ENCODE measurements around the gene B3GNT2. TPM values are rescaled to one million over a fixed set of nuclear protein-coding genes. Genes with fewer than 3 reads are reported as not detected.

Gene B3GNT2
- total RNA-seq, 1 donor from 2014 or later, result 23.8 TPM

DNA sequence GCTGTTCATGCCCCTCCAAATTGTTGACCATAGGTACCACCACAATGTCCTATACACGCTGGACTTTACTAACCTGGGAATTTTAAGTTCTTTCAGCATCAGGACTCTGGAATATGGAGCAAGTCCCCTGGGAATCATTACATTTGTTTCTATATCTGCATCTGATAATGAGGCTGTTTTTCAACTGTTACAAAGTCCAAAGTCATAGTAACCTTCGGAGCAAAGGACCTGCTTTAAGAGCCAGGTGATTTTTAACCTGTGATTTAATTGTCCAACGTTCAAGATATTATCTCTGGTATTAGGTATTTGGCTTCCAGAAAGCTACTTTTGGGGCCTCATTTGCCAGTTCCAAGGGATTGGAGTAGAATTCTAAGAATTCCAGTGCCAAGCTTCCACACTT, 7.5 kb upstream of the B3GNT2 start:
- Histone ChIP-seq H3K4me2 (ENCODE audit: low read length) (no peak overlapping the region), H3K27me3 (ENCODE audit: insufficient read depth, low read length) (no peaks in the 10 kb centered on the region), H4K20me1 (ENCODE audit: insufficient read depth, low read length) (no peaks in the 10 kb centered on the region), H3K4me1 (ENCODE audit: insufficient read depth, low read length) (no peaks in the 10 kb centered on the region), H3K79me2 (ENCODE audit: insufficient read depth, low read length) (no peaks in the 10 kb centered on the region), H3K4me3 (ENCODE audit: insufficient read depth, low read depth, low read length) (no peak overlapping the region), H3K9me3 (ENCODE audit: insufficient read depth, low read depth, low read length) (no peaks in the 10 kb centered on the region), H2AFZ (ENCODE audit: low read depth, low read length) (no peak overlapping the region), H3K27ac (ENCODE audit: low read depth, low read length) (no peak overlapping the region), H3K9ac (ENCODE audit: low read length) (no peak overlapping the region), H3K36me3 (ENCODE audit: insufficient read depth, low read length) (no peaks in the 10 kb centered on the region)
- FAIRE-seq (no peak), DNase-seq (ENCODE audit: low read depth) (no peak)
- Mint-ChIP-seq H3K27ac (ENCODE audit: unreplicated experiment) (no peak overlapping the region), H3K9me3 (ENCODE audit: unreplicated experiment) (peaks cover 2% of the 10 kb centered on the region), H3K4me3 (ENCODE audit: unreplicated experiment) (no peak overlapping the region), H3K4me1 (ENCODE audit: low read depth, unreplicated experiment) (no peaks in the 10 kb centered on the region), H3K27me3 (ENCODE audit: low read depth, unreplicated experiment) (peaks cover 21% of the 10 kb centered on the region), H3K36me3 (ENCODE audit: low read depth, unreplicated experiment) (peaks cover 2% of the 10 kb centered on the region)
- TF ChIP-seq, protein P1, sequence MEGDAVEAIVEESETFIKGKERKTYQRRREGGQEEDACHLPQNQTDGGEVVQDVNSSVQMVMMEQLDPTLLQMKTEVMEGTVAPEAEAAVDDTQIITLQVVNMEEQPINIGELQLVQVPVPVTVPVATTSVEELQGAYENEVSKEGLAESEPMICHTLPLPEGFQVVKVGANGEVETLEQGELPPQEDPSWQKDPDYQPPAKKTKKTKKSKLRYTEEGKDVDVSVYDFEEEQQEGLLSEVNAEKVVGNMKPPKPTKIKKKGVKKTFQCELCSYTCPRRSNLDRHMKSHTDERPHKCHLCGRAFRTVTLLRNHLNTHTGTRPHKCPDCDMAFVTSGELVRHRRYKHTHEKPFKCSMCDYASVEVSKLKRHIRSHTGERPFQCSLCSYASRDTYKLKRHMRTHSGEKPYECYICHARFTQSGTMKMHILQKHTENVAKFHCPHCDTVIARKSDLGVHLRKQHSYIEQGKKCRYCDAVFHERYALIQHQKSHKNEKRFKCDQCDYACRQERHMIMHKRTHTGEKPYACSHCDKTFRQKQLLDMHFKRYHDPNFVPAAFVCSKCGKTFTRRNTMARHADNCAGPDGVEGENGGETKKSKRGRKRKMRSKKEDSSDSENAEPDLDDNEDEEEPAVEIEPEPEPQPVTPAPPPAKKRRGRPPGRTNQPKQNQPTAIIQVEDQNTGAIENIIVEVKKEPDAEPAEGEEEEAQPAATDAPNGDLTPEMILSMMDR (IDR thresholded peaks at IDR 0.05; ENCODE audit: insufficient read depth, low read depth, low read length), result no peak
- no peak for TF ChIP-seq EZH2 (IDR thresholded peaks at IDR 0.05; ENCODE audit: insufficient read depth, low read length)

DNA sequence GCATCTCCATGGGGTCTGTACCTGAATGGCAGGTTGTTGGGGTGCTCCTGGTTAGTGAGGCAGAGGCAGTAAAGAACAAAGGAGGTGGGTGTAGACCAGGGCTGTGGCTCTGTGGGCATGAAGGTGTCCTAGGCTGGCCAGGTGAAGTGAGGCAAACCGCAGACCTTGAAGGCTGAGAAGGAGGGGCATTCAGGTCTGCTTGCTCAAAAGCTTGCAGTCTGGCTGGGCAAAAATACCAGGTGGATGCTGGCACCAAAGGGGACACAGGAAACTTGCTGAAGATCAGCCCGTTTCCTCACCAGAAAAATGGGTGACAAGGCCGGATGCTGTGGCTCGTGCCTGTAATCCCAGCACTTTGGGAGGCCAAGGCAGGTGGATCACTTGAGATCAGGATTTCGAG, 6.7 kb upstream of the B3GNT2 start:
- Histone ChIP-seq H3K4me2 (ENCODE audit: low read length) (no peak overlapping the region), H3K9ac (ENCODE audit: low read length) (no peak overlapping the region), H3K79me2 (ENCODE audit: insufficient read depth, low read length) (no peaks in the 10 kb centered on the region), H3K36me3 (ENCODE audit: insufficient read depth, low read length) (no peaks in the 10 kb centered on the region), H3K27ac (ENCODE audit: low read depth, low read length) (no peak overlapping the region), H3K9me3 (ENCODE audit: insufficient read depth, low read depth, low read length) (no peaks in the 10 kb centered on the region), H3K27me3 (ENCODE audit: insufficient read depth, low read length) (no peaks in the 10 kb centered on the region), H3K4me3 (ENCODE audit: insufficient read depth, low read depth, low read length) (no peak overlapping the region), H2AFZ (ENCODE audit: low read depth, low read length) (no peak overlapping the region), H3K4me1 (ENCODE audit: insufficient read depth, low read length) (no peaks in the 10 kb centered on the region), H4K20me1 (ENCODE audit: insufficient read depth, low read length) (no peaks in the 10 kb centered on the region)
- TF ChIP-seq EZH2 (IDR thresholded peaks at IDR 0.05; ENCODE audit: insufficient read depth, low read length), result no peak
- TF ChIP-seq, protein P1 (IDR thresholded peaks at IDR 0.05; ENCODE audit: insufficient read depth, low read depth, low read length), result no peak
- peaks cover 2% of the 10 kb centered on the region for H3K9me3 Mint-ChIP-seq (ENCODE audit: unreplicated experiment)
- FAIRE-seq, result no peak
- H3K27me3 Mint-ChIP-seq (ENCODE audit: low read depth, unreplicated experiment), result peaks cover 19% of the 10 kb centered on the region
- H3K4me3 Mint-ChIP-seq (ENCODE audit: unreplicated experiment), result no peak overlapping the region
- H3K36me3 Mint-ChIP-seq (ENCODE audit: low read depth, unreplicated experiment), result peaks cover 2% of the 10 kb centered on the region
- no peaks in the 10 kb centered on the region for H3K4me1 Mint-ChIP-seq (ENCODE audit: low read depth, unreplicated experiment)
- no peak for DNase-seq (ENCODE audit: low read depth)
- no peak overlapping the region for H3K27ac Mint-ChIP-seq (ENCODE audit: unreplicated experiment)

DNA sequence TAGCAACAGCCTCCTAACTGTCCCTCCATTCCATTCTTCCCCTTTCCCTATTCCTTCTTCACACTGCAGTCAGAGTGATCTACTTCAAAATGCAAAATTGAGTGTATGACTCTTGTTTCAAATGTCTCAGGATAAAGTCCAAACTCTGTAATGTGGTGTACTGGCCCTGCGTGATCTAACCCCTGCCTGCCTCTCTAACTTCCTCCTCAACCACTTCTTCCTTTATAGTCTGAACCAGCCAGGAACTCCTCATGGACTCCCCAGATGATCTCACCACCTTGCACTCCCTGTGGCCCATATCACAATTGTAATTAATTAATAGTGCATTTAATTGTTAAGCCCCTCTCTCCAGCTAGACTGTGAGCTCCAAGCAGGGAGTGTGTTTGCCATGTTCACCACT, 3.1 kb upstream of the B3GNT2 start:
- H3K36me3 ChIP-seq (ENCODE audit: insufficient read depth, low read length), result no peaks in the 10 kb centered on the region
- H3K27me3 ChIP-seq (ENCODE audit: insufficient read depth, low read length), result no peaks in the 10 kb centered on the region
- TF ChIP-seq, protein P1 (IDR thresholded peaks at IDR 0.05; ENCODE audit: insufficient read depth, low read depth, low read length), result no peak
- TF ChIP-seq EZH2 (IDR thresholded peaks at IDR 0.05; ENCODE audit: insufficient read depth, low read length), result no peak
- peaks cover 7% of the 10 kb centered on the region for H4K20me1 ChIP-seq (ENCODE audit: insufficient read depth, low read length)
- Mint-ChIP-seq H3K36me3 (ENCODE audit: low read depth, unreplicated experiment) (peaks cover 2% of the 10 kb centered on the region), H3K27me3 (ENCODE audit: low read depth, unreplicated experiment) (peaks cover 16% of the 10 kb centered on the region), H3K27ac (ENCODE audit: unreplicated experiment) (no peak overlapping the region), H3K4me3 (ENCODE audit: unreplicated experiment) (no peak overlapping the region), H3K9me3 (ENCODE audit: unreplicated experiment) (peaks cover 2% of the 10 kb centered on the region), H3K4me1 (ENCODE audit: low read depth, unreplicated experiment) (no peaks in the 10 kb centered on the region)
- DNase-seq (ENCODE audit: low read depth), result no peak
- no peak overlapping the region for H3K4me3 ChIP-seq (ENCODE audit: insufficient read depth, low read depth, low read length)
- no peak for FAIRE-seq
- H3K4me2 ChIP-seq (ENCODE audit: low read length), result no peak overlapping the region
- H3K9ac ChIP-seq (ENCODE audit: low read length), result no peak overlapping the region
- peaks cover 12% of the 10 kb centered on the region for H3K79me2 ChIP-seq (ENCODE audit: insufficient read depth, low read length)
- no peak overlapping the region for H3K27ac ChIP-seq (ENCODE audit: low read depth, low read length)
- H3K9me3 ChIP-seq (ENCODE audit: insufficient read depth, low read depth, low read length), result no peaks in the 10 kb centered on the region
- H2AFZ ChIP-seq (ENCODE audit: low read depth, low read length), result no peak overlapping the region
- H3K4me1 ChIP-seq (ENCODE audit: insufficient read depth, low read length), result peaks cover 5% of the 10 kb centered on the region
